OCI-LY7 (cell line): ENCODE results near the gene RPL39L.

ENCODE experiments used
- EZH2phosphoT487 ChIP-seq: fragments of 200-600 bp; sonication (generic); IDR thresholded peaks from 2 replicates; pipeline ENCODE4 v1.6.1; 2018; ENCODE audit warnings: low read depth, borderline replicate concordance, mild to moderate bottlenecking, mixed run types, antibody characterized with exemption, low read length, moderate library complexity, mixed read lengths
- TF ChIP-seq, protein P1 (sequence below): fragments of 200-600 bp; sonication (generic); conservative IDR thresholded peaks from 2 replicates; pipeline ENCODE4 v1.5.1; 2014; ENCODE audit warnings: mild to moderate bottlenecking, antibody characterized with exemption, low read length, moderate library complexity, mixed read lengths

DNA sequence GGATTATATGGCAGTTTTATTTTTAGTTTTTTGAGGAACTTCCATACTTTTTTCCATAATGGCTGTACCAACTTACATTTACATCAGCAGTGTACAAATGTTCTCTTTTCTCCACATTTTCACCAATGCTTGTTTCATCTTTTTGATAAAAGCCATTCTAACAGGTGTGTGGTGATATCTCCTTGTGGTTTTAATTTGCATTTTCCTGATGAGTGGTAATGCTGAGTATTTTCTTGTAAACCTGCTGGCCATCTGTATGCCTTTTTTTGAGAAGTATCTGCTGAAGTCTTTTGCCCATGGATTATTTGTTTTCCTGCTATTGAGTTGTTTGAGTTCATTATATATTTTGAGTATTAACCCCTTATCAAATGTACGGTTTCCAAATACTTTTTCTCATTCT is 50.6 kb downstream of the RPL39L start:
- TF ChIP-seq, protein P1, sequence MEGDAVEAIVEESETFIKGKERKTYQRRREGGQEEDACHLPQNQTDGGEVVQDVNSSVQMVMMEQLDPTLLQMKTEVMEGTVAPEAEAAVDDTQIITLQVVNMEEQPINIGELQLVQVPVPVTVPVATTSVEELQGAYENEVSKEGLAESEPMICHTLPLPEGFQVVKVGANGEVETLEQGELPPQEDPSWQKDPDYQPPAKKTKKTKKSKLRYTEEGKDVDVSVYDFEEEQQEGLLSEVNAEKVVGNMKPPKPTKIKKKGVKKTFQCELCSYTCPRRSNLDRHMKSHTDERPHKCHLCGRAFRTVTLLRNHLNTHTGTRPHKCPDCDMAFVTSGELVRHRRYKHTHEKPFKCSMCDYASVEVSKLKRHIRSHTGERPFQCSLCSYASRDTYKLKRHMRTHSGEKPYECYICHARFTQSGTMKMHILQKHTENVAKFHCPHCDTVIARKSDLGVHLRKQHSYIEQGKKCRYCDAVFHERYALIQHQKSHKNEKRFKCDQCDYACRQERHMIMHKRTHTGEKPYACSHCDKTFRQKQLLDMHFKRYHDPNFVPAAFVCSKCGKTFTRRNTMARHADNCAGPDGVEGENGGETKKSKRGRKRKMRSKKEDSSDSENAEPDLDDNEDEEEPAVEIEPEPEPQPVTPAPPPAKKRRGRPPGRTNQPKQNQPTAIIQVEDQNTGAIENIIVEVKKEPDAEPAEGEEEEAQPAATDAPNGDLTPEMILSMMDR = no peak
- no peak for TF ChIP-seq EZH2phosphoT487
